Tibial nerve (tissue), 4 donors: ENCODE data around the gene SUGP2.

ENCODE experiments used
- CTCF ChIP-seq, 5 experiments: fragments of 200-600 bp in 3 of 5; fragments of 450-650 bp in 2 of 5; sonication (generic) in 3 of 5; IDR thresholded peaks; one replicate each; pipeline ENCODE4 v1.5.1; 2016 to 2019; ENCODE audit warnings: antibody characterized with exemption in 5 of 5, mild to moderate bottlenecking in 3 of 5, moderate library complexity in 2 of 5
- EP300 ChIP-seq, 2 donors: sonication (generic); formaldehyde crosslinking; IDR thresholded peaks; one replicate each; pipeline ENCODE4 v1.6.1; 2017; ENCODE audit warnings: antibody characterized with exemption in 2 of 2, mild to moderate bottlenecking in 1 of 2

DNA sequence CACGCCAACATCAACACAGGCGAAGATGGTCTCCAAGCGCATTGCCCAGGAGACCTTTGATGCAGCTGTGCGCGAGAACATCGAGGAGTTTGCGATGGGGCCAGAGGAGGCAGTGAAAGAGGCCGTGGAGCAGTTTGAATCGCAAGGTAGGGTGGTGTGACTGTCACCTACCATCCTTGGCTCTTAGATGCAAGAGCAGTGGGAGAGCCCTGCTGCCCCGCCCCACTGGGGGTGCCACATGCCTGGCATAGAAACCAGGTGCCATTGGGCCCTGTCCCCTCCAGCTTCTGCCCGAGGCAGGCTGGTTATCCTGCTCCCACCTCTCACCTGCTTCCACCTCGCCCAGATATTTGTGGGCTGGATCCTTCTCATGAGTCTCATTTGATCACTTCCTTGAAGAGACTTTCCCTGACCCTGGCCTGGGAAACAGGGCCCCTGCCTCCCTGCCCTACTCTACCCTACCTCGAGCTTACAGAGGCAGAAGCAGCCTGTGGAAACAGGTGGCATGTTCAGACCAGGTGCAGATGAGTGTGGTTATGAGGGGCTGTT, 9.5 kb upstream of the SUGP2 start:
- TF ChIP-seq CTCF (IDR thresholded peaks at IDR 0.05) (no peak), EP300 (IDR thresholded peaks at IDR 0.05) (no peak)
